Left colon (tissue), 2 donors: ENCODE results near the gene ZNF697. TPM values are rescaled to one million over a fixed set of nuclear protein-coding genes. Genes with fewer than 3 reads are reported as not detected.
A peak's percentile ranks its signal among the peaks of the same experiment; 100 is the strongest.

ENCODE experiments used
- ATAC-seq: fragments of 200-7000 bp; cut with Tn5 transposase; one replicate; pipeline ENCODE4 v1.9.1; 2020; ENCODE audit warnings: mild to moderate bottlenecking, moderate library complexity
- DNase-seq, 2 donors: peaks; one replicate each; pipeline ENCODE4 v3.0.0-alpha.2; 2020
- intact Hi-C, 2 donors: fragments of 100-400 bp; cut with DNase I in 1 of 2; cut with micrococcal nuclease in 1 of 2; formaldehyde crosslinking; loops; one replicate each; pipeline versions ENCODE4 v1.11.2 to v1.14.0; 2022; cut with DNase I, micrococcal nuclease
- total RNA-seq, 2 donors: library from RNA; stranded (reverse); fragmentation: NEBNext Ultra II Directional; extraction: Animal tissue kit (Norgen Biotek cat#: 25700); gene quantifications; one replicate each; pipeline ENCODE4 v1.2.1, GENCODE V29; 2021
- donor health status: DM: no; HTN: no; CAD: no.
- donor health status: DM: yes; HTN: yes; CAD: no.

The ZNF697 gene
- total RNA-seq, 2 donors from 2014 or later, result 2.0 to 3.1 TPM

- DNase-seq, result no peak
- no peak for ATAC-seq
- intact Hi-C loops, result no loop called here
Measured at GRCh38 chr1:119673171-119673940, 25.3 kb upstream of the ZNF697 start.

GRCh38 chr1:119670898-119671297 is 22.8 kb upstream of the ZNF697 start:
- no peak for ATAC-seq

GRCh38 chr1:119667173-119667572 is 19.1 kb upstream of the ZNF697 start:
- ATAC-seq, result no peak
- no peak for DNase-seq
- intact Hi-C loops, result loop anchor here in 1 of 2 donors (5.0 kb wide), 1 partner anchor 55 kb away; no protein-coding TSS in a partner anchor

More at GRCh38 chr1:119670898-119671297, 22.8 kb upstream of the ZNF697 start:
- intact Hi-C loops, result no loop called here
- DNase-seq, result no peak

- intact Hi-C loops, result loop anchor here in 1 of 2 donors (5.0 kb wide), 1 partner anchor 52 kb away; no protein-coding TSS in a partner anchor
- DNase-seq (no peak), ATAC-seq (no peak)
Measured at GRCh38 chr1:119664067-119664466, 16.0 kb upstream of the ZNF697 start.

DNA sequence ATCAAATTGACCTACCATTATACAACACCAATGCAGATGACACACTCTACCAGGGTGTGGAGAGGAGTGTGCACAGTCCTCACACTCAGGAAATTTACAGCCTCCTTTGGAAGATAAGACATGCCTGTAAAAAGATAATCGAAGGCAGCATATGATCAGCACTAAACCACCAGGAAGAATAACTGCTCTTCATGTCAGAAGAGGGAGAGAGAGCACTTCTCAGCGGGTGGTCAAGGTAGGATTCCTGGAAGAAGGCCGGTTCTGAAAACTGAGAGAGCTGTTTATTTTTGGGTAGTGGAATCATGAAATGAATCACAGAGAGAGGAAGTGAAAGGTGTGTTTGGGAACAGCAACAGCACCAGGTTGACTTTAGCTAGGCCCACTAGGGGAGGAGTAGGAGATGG is 14.0 kb upstream of the ZNF697 start:
- ATAC-seq (peak; percentile 90), DNase-seq (peak in 1 of 2 donors; percentile 36)
- intact Hi-C loops, result loop anchor here in 1 of 2 donors (5.0 kb wide), 1 partner anchor 50 kb away; no protein-coding TSS in a partner anchor

GRCh38 chr1:119660253-119661083 is 12.4 kb upstream of the ZNF697 start:
- peak; percentile 59 for ATAC-seq
- DNase-seq, result no peak
- intact Hi-C loops, result loop anchor here in 1 of 2 donors (5.0 kb wide), 1 partner anchor 48 kb away; no protein-coding TSS in a partner anchor

- intact Hi-C loops, result loop anchor here in 1 of 2 donors (5.0 kb wide), 1 partner anchor 47 kb away; no protein-coding TSS in a partner anchor
- DNase-seq (peak; percentile 22 to 34), ATAC-seq (no peak)
Measured at GRCh38 chr1:119659628-119660027, 11.6 kb upstream of the ZNF697 start.

GRCh38 chr1:119656410-119656955 is 8.4 kb upstream of the ZNF697 start:
- DNase-seq (no peak), ATAC-seq (no peak)
- intact Hi-C loops, result no loop called here

GRCh38 chr1:119655154-119655553 is 7.1 kb upstream of the ZNF697 start:
- no peak for DNase-seq
- no peak for ATAC-seq
- intact Hi-C loops, result no loop called here

GRCh38 chr1:119653839-119654170 is 5.7 kb upstream of the ZNF697 start:
- ATAC-seq, result no peak
- intact Hi-C loops, result no loop called here
- DNase-seq, result no peak

- intact Hi-C loops, result no loop called here
- DNase-seq, result no peak
- ATAC-seq, result no peak
Measured at GRCh38 chr1:119653135-119653838, 5.2 kb upstream of the ZNF697 start.

DNA sequence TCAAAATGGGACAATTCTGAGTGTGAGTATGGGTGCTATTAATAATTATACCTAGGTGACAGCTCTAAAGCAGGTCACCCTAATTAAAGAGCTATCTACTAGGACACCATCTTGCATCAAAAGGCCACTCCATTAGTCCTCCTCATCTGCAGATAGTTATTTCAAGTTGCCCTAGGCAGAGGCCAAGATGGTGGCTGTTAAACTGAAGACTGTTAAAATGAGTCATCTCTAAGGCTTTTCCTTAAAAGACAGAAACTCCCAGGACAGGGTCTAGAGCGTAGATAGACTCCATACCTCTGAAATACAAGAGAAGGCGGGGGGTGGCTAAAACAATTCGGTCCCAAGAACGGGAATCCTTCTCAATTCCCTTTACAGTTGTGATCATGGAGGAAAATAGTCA is 4.5 kb upstream of the ZNF697 start:
- DNase-seq (no peak), ATAC-seq (no peak)
- intact Hi-C loops, result no loop called here

- no peak for ATAC-seq
- no peak for DNase-seq
- intact Hi-C loops, result no loop called here
Measured at GRCh38 chr1:119651641-119652040, 3.6 kb upstream of the ZNF697 start.

- intact Hi-C loops, result no loop called here
- ATAC-seq, result no peak
Measured at GRCh38 chr1:119651133-119651532, 3.1 kb upstream of the ZNF697 start.

GRCh38 chr1:119648620-119649004 is 546 bp upstream of the ZNF697 start:
- intact Hi-C loops, result no loop called here
- no peak for ATAC-seq

More at GRCh38 chr1:119651133-119651532, 3.1 kb upstream of the ZNF697 start:
- DNase-seq, result no peak

GRCh38 chr1:119647228-119647733 is 785 bp downstream of the ZNF697 start:
- ATAC-seq, result no peak
- intact Hi-C loops, result no loop called here
- peak in 1 of 2 donors; percentile 24 for DNase-seq

More at GRCh38 chr1:119648620-119649004, 546 bp upstream of the ZNF697 start:
- no peak for DNase-seq

DNA sequence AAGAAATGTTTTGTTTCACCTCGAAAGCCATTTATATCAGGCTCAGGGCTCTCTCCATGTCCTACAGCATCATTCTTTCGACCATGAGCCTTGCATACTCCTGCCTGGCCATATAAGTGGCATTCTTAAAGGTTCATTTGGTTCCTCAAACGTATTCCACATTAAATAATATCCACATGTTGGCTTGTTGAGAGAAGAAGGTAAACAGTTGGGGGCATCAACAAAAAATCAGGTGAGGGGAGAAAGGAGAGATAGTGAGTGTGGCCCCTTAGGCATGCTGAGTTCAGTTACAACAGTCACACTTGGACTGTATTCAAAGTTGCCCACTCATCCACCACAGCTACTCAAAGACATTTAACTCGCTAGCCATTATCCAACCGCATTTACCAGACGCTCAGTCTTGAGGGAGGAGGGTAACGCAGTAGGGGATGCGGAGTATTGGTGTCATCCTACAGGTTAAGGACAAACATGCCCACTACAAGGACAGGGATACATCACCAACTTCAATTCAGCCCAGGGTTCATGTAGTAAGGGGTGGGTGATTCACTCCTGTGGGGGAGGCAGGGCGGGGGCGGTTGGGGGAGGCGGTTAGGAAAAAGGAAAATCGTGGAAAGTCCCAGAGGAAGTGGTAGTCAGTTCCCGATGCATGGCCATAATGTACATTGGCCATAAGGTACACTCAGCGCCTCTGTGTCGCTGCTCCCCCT is 1.4 kb downstream of the ZNF697 start:
- ATAC-seq (no peak), DNase-seq (no peak)
- intact Hi-C loops, result no loop called here

DNA sequence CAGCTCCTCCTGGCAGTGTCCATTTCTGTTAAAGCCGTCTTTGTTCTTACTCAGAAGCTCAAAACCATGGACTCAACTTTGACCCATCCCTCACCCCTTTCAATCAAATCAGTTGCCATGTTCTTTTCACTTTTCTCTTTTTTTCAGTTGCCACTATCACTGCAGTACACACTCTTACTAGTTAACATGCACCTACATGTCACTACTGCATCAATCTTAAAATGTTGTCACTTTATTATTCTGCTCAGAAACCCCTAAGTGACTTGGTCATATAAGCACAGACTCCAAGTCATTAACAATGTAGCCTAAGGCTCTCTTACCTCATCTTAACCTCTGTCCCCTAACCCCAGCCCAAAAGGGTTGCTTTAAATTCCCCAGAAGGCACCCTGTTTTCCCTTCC is 9.0 kb downstream of the ZNF697 start:
- intact Hi-C loops, result no loop called here
- DNase-seq (no peak), ATAC-seq (no peak)
